SK-N-SH (cell line): ENCODE measurements around the gene MCF2L. TPM values are rescaled to one million over a fixed set of nuclear protein-coding genes. Genes with fewer than 3 reads are reported as not detected.

Experiments used
- CTCF ChIA-PET: fragments of 300-600, 350-600 bp; formaldehyde crosslinking; extraction: SDS; loops from one replicate; lab custom pipeline; 2021; lab: Yijun Ruan, JAX
- POLR2A ChIA-PET: fragments of 350-600 bp; sonication (Branson Sonifier 250); formaldehyde crosslinking; extraction: SDS; loops from one replicate; lab custom pipeline; 2020; ENCODE audit warnings: antibody characterized with exemption, inconsistent platforms; lab: Yijun Ruan, JAX
- DNase-seq: peaks from one replicate; pipeline ENCODE4 v3.0.0; 2012
- H2AFZ ChIP-seq: fragments of 200-600 bp; sonication (generic); 2 replicates; pipeline ENCODE4 v1.8.1; 2016; ENCODE audit warnings: antibody characterized with exemption, mild to moderate bottlenecking, low read depth
- H3F3A ChIP-seq: fragments of 200-600 bp; sonication (generic); replicated peaks from 2 replicates; pipeline ENCODE3; 2016; ENCODE audit warnings: antibody characterized with exemption, mild to moderate bottlenecking; ENCODE audit not compliant: insufficient read depth
- H3K27ac ChIP-seq, 2 experiments: fragments of 200-500 bp in 1 of 2; fragments of 200-600 bp in 1 of 2; sonication (Bioruptor generic) in 1 of 2; sonication (generic), shearing (Covaris generic) in 1 of 2; 2 replicates each; pipeline versions ENCODE4 v1.5.1 to v1.6.1; 2014 to 2016; ENCODE audit warnings: low read depth in 2 of 2, inconsistent platforms in 1 of 2, low read length in 1 of 2, mild to moderate bottlenecking in 1 of 2, mixed read lengths in 1 of 2
- H3K27me3 ChIP-seq: fragments of 200-600 bp; sonication (generic), shearing (Covaris generic); 2 replicates; pipeline ENCODE4 v1.6.1; 2016; ENCODE audit warnings: mixed run types; ENCODE audit not compliant: insufficient read depth
- H3K36me3 ChIP-seq, 2 experiments: fragments of 200-500 bp in 1 of 2; fragments of 200-600 bp in 1 of 2; sonication (Bioruptor generic) in 1 of 2; sonication (generic) in 1 of 2; replicated peaks in 1 of 2; 2 replicates each; pipeline versions ENCODE3 to v1.5.1; 2014 to 2016; ENCODE audit warnings: low read length in 1 of 2, mild to moderate bottlenecking in 1 of 2; ENCODE audit not compliant: insufficient read depth in 2 of 2, control insufficient read depth in 1 of 2
- H3K4me1 ChIP-seq, 2 experiments: fragments of 200-500 bp in 1 of 2; fragments of 200-600 bp in 1 of 2; sonication (Bioruptor generic) in 1 of 2; sonication (generic), shearing (Covaris generic) in 1 of 2; 2 replicates each; pipeline versions ENCODE4 v1.5.1 to v1.6.1; 2014 to 2016; ENCODE audit warnings: low read depth in 1 of 2, low read length in 1 of 2, mixed run types in 1 of 2; ENCODE audit not compliant: insufficient read depth in 2 of 2, control insufficient read depth in 1 of 2
- H3K4me2 ChIP-seq: fragments of 200-600 bp; sonication (generic), shearing (Covaris generic); 2 replicates; pipeline ENCODE4 v1.6.1; 2017; ENCODE audit warnings: mixed run types
- H3K4me3 ChIP-seq, 2 experiments: fragments of 200-500 bp in 1 of 2; fragments of 200-600 bp in 1 of 2; sonication (Bioruptor generic) in 1 of 2; sonication (generic), shearing (Covaris generic) in 1 of 2; 2 replicates each; pipeline versions ENCODE4 v1.5.1 to v1.8.1; 2014 to 2016; ENCODE audit warnings: low read depth in 2 of 2, inconsistent platforms in 1 of 2, low read length in 1 of 2, mild to moderate bottlenecking in 1 of 2, mixed read lengths in 1 of 2, moderate library complexity in 1 of 2
- H3K79me2 ChIP-seq: fragments of 200-600 bp; sonication (generic); 2 replicates; pipeline ENCODE4 v1.8.1; 2017; ENCODE audit warnings: mild to moderate bottlenecking; ENCODE audit not compliant: insufficient read depth
- H3K9ac ChIP-seq: fragments of 200-600 bp; sonication (generic); 2 replicates; pipeline ENCODE4 v1.6.1; 2017; ENCODE audit warnings: mixed run types
- H3K9me2 ChIP-seq: fragments of 200-600 bp; sonication (generic); 2 replicates; pipeline ENCODE4 v1.6.1; 2017; ENCODE audit warnings: mixed run types
- H3K9me3 ChIP-seq: fragments of 200-600 bp; sonication (generic); 2 replicates; pipeline ENCODE4 v1.6.1; 2017; ENCODE audit warnings: mixed run types, mild to moderate bottlenecking, moderate library complexity
- H4K20me1 ChIP-seq: fragments of 200-600 bp; sonication (generic); 2 replicates; pipeline ENCODE4 v1.6.1; 2017; ENCODE audit warnings: mild to moderate bottlenecking, mixed run types; ENCODE audit not compliant: insufficient read depth
- ELF1 ChIP-seq: IDR thresholded peaks from 2 replicates; pipeline ENCODE4 v1.4.0; 2012
- GATA2 ChIP-seq: sonication (generic); formaldehyde crosslinking; IDR thresholded peaks from 2 replicates; pipeline ENCODE4 v1.5.0; 2020; ENCODE audit warnings: mild to moderate bottlenecking, missing genetic modification reagents
- MXI1 ChIP-seq: IDR thresholded peaks from 2 replicates; pipeline ENCODE4 v1.6.1; 2012; ENCODE audit warnings: mild to moderate bottlenecking, low read depth, low read length, improper control_type of control experiment
- NRF1 ChIP-seq: IDR thresholded peaks from 2 replicates; pipeline ENCODE4 v1.6.1; 2012; ENCODE audit warnings: low read depth, mild to moderate bottlenecking, low read length
- POLR2AphosphoS5 ChIP-seq: IDR thresholded peaks from 2 replicates; pipeline ENCODE4 v1.6.1; 2012; ENCODE audit warnings: low read depth, low read length
- RAD21 ChIP-seq: IDR thresholded peaks from 2 replicates; pipeline ENCODE4 v1.6.1; 2012; ENCODE audit warnings: mild to moderate bottlenecking, low read length
- SIN3A ChIP-seq: IDR thresholded peaks from 2 replicates; pipeline ENCODE4 v1.6.1; 2012; ENCODE audit warnings: low read depth, mild to moderate bottlenecking, low read length, moderate library complexity, borderline replicate concordance
- WGBS: methylation state at CpG from one replicate; pipeline ENCODE4 v1.1.6; 2017; ENCODE audit warnings: low lambda C conversion rate; 5-methylcytosine and 5-hydroxymethylcytosine counted together
- polyA plus RNA-seq, 3 experiments: library from polyadenylated mRNA; depleted of rRNA; stranded (reverse); fragments of >200 nt; gene quantifications; 2 replicates each; pipeline ENCODE4 v1.2.3, GENCODE V29; 2012
- TF ChIP-seq, protein P1 (sequence below): IDR thresholded peaks from 2 replicates; pipeline ENCODE4 v1.6.1; 2012; ENCODE audit warnings: mild to moderate bottlenecking, low read depth, low read length, moderate library complexity
- TF ChIP-seq, protein P2 (sequence below): fragments of 200-600 bp; sonication (generic); IDR thresholded peaks from 2 replicates; pipeline ENCODE4 v1.6.1; 2017; ENCODE audit warnings: antibody characterized with exemption, mild to moderate bottlenecking, moderate library complexity
- TF ChIP-seq, protein P3 (sequence below): fragments of 150-350 bp; IDR thresholded peaks from 2 replicates; pipeline ENCODE4 v1.6.1; 2017; ENCODE audit warnings: antibody characterized with exemption, low read length, low read depth, borderline replicate concordance
- TF ChIP-seq, protein P4 (sequence below): IDR thresholded peaks from 2 replicates; pipeline ENCODE4 v1.4.0; 2012; ENCODE audit warnings: low read depth

The MCF2L gene
- polyA plus RNA-seq, 1 of the 3 experiments (the other 2 are of a cell fraction): 0.56 TPM

DNA sequence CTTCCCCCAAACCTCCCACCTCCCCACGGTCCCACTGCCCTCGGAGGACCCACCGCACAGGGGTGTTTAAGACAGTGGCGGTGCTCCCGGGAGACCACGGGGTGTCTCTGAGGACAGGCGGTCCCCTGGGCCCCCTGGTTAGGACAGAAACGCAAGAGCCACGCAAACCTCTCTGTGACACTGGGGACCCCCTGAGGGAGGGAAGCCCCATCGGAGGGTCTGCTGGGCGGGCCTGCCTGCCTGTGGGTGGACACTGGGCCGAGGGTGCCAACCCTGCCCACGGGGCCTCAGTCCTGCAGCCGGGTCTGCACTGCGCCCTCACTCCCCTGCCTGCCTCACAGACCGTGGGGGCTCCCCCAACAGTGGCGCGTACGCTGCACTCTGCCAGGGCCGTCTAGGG is 17.5 kb downstream of the MCF2L start:
- CTCF ChIA-PET: interaction anchor here (1.0 to 1.8 kb wide), 2 partner anchors 17 to 55 kb away, joined by 4 to 7 read pairs; no protein-coding TSS in a partner anchor
- no peak overlapping the region for H2AFZ ChIP-seq
- H3K4me2 ChIP-seq: no peak overlapping the region
- no peaks in the 10 kb centered on the region for H3K9me3 ChIP-seq
- no peak overlapping the region for H3K4me3 ChIP-seq
- no peaks in the 10 kb centered on the region for H4K20me1 ChIP-seq
- POLR2A ChIA-PET: no interaction called here
- DNase-seq: no peak
- peaks cover 0 to 60% of the 10 kb centered on the region in 2 experiments; a peak in 1 of 4 replicates for H3K4me1 ChIP-seq
- no peaks in the 10 kb centered on the region for H3F3A ChIP-seq
- no peak overlapping the region for H3K9ac ChIP-seq
- H3K27ac ChIP-seq: no peak overlapping the region
- H3K9me2 ChIP-seq: no peaks in the 10 kb centered on the region
- no peaks in the 10 kb centered on the region for H3K36me3 ChIP-seq
- 0% methylated on average over 1 of the region's 20 CpGs for WGBS
- no peaks in the 10 kb centered on the region for H3K79me2 ChIP-seq
- TF ChIP-seq POLR2AphosphoS5 (no peak), NRF1 (no peak), GATA2 (no peak), ELF1 (no peak), RAD21 (no peak), SIN3A (no peak), MXI1 (no peak)
- TF ChIP-seq, protein P1, sequence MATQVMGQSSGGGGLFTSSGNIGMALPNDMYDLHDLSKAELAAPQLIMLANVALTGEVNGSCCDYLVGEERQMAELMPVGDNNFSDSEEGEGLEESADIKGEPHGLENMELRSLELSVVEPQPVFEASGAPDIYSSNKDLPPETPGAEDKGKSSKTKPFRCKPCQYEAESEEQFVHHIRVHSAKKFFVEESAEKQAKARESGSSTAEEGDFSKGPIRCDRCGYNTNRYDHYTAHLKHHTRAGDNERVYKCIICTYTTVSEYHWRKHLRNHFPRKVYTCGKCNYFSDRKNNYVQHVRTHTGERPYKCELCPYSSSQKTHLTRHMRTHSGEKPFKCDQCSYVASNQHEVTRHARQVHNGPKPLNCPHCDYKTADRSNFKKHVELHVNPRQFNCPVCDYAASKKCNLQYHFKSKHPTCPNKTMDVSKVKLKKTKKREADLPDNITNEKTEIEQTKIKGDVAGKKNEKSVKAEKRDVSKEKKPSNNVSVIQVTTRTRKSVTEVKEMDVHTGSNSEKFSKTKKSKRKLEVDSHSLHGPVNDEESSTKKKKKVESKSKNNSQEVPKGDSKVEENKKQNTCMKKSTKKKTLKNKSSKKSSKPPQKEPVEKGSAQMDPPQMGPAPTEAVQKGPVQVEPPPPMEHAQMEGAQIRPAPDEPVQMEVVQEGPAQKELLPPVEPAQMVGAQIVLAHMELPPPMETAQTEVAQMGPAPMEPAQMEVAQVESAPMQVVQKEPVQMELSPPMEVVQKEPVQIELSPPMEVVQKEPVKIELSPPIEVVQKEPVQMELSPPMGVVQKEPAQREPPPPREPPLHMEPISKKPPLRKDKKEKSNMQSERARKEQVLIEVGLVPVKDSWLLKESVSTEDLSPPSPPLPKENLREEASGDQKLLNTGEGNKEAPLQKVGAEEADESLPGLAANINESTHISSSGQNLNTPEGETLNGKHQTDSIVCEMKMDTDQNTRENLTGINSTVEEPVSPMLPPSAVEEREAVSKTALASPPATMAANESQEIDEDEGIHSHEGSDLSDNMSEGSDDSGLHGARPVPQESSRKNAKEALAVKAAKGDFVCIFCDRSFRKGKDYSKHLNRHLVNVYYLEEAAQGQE: no peak
- TF ChIP-seq, protein P2, sequence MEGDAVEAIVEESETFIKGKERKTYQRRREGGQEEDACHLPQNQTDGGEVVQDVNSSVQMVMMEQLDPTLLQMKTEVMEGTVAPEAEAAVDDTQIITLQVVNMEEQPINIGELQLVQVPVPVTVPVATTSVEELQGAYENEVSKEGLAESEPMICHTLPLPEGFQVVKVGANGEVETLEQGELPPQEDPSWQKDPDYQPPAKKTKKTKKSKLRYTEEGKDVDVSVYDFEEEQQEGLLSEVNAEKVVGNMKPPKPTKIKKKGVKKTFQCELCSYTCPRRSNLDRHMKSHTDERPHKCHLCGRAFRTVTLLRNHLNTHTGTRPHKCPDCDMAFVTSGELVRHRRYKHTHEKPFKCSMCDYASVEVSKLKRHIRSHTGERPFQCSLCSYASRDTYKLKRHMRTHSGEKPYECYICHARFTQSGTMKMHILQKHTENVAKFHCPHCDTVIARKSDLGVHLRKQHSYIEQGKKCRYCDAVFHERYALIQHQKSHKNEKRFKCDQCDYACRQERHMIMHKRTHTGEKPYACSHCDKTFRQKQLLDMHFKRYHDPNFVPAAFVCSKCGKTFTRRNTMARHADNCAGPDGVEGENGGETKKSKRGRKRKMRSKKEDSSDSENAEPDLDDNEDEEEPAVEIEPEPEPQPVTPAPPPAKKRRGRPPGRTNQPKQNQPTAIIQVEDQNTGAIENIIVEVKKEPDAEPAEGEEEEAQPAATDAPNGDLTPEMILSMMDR: no peak
- TF ChIP-seq, protein P3, sequence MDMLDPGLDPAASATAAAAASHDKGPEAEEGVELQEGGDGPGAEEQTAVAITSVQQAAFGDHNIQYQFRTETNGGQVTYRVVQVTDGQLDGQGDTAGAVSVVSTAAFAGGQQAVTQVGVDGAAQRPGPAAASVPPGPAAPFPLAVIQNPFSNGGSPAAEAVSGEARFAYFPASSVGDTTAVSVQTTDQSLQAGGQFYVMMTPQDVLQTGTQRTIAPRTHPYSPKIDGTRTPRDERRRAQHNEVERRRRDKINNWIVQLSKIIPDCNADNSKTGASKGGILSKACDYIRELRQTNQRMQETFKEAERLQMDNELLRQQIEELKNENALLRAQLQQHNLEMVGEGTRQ: no peak
- TF ChIP-seq, protein P4, sequence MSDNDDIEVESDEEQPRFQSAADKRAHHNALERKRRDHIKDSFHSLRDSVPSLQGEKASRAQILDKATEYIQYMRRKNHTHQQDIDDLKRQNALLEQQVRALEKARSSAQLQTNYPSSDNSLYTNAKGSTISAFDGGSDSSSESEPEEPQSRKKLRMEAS: no peak
- no peaks in the 10 kb centered on the region for H3K27me3 ChIP-seq
